Measurements from ENCODE around the gene MOV10L1. TPM values are rescaled to one million over a fixed set of nuclear protein-coding genes. Genes with fewer than 3 reads are reported as not detected.
A peak's percentile ranks its signal among the peaks of the same experiment; 100 is the strongest.
"Not testable (repeated sequence)": the region's sequence is repeated elsewhere in the genome, so short reads cannot be mapped to it uniquely, and the experiment has no call there.

Gene MOV10L1
- total RNA-seq, 1 donor from 2014 or later: 3.5 TPM

DNA sequence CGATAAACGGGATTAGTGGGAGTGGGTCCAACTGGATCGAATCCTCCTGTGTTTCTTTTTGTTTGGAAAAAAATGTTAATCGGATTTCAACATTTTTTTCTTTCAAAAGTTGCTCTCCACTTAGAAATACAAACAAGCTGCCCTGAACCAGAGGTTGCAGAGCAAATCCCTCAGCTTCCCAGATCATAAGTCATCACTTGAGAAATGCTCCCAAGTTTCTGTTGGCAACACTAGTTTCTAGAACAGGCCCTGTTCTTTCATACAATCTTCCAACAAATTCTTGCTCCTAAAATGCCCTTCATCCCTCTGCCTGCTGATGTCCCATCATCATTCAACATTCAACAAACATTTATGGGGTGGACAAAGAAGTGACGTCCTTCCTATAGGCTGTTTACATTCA lies 3.3 kb upstream of the MOV10L1 start:
- TF ChIP-seq, protein P1, sequence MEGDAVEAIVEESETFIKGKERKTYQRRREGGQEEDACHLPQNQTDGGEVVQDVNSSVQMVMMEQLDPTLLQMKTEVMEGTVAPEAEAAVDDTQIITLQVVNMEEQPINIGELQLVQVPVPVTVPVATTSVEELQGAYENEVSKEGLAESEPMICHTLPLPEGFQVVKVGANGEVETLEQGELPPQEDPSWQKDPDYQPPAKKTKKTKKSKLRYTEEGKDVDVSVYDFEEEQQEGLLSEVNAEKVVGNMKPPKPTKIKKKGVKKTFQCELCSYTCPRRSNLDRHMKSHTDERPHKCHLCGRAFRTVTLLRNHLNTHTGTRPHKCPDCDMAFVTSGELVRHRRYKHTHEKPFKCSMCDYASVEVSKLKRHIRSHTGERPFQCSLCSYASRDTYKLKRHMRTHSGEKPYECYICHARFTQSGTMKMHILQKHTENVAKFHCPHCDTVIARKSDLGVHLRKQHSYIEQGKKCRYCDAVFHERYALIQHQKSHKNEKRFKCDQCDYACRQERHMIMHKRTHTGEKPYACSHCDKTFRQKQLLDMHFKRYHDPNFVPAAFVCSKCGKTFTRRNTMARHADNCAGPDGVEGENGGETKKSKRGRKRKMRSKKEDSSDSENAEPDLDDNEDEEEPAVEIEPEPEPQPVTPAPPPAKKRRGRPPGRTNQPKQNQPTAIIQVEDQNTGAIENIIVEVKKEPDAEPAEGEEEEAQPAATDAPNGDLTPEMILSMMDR (IDR thresholded peaks at IDR 0.05; ENCODE audit: unreplicated experiment): no peak

DNA sequence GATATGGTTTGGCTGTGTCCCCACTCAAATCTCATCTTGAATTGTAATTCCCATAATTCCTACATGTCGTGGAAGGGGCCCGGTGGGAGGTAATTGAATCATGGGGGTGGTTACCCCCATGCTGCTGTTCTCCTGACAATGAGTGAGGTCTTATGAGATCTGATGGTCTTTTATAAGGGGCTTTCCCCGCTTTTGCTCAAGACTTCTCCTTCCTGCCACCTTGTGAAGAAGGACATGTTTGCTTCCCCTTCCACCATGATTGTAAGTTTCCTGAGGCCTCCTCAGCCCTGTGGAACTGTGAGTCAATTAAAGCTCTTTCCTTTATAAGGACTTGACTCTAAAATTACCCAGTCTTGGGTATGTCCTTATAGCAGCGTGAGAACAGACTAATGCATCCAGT lies 2.8 kb upstream of the MOV10L1 start:
- not testable (repeated sequence) for H3K27me3 Mint-ChIP-seq (ENCODE audit: low read depth); DNase-seq (ENCODE audit: low spot score in 2 of 2, unreplicated experiment in 2 of 2); H3K36me3 Mint-ChIP-seq; H3K4me3 Mint-ChIP-seq; H3K9me3 Mint-ChIP-seq
- Mint-ChIP-seq H3K27ac (peak overlapping the region; percentile 1), H3K4me1 (peaks cover 36% of the 10 kb centered on the region)

More for the DNA sequence above, 3.3 kb upstream of the MOV10L1 start:
- Mint-ChIP-seq H3K27me3 (ENCODE audit: low read depth) (peaks cover 3% of the 10 kb centered on the region), H3K4me3 (no peak overlapping the region), H3K27ac (no peak overlapping the region), H3K9me3 (no peaks in the 10 kb centered on the region), H3K4me1 (peaks cover 35% of the 10 kb centered on the region), H3K36me3 (no peaks in the 10 kb centered on the region)
- no peak for DNase-seq (ENCODE audit: low spot score in 2 of 2, unreplicated experiment in 2 of 2)

DNA sequence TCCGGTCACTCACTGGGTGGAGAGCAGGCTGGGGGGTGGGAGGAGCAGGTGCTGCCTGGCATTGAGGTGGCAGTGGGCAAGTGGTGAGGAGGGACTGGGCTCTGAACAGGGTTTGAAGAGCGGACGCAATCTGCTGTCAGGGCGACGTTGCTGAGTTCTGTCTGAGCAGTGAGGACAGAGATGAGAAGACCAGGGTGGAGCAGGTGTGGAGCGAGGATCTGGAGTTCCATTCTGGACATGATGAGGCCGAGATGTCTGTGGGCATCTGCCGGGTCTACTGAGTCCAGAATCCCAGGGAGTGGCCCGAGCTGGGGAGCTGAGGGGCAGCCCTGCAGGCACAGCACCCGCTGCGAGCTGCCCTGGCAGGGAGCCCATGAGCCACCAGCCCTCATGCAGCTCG lies 2.2 kb upstream of the MOV10L1 start:
- Mint-ChIP-seq H3K4me3 (no peak overlapping the region), H3K27ac (no peak overlapping the region)

DNA sequence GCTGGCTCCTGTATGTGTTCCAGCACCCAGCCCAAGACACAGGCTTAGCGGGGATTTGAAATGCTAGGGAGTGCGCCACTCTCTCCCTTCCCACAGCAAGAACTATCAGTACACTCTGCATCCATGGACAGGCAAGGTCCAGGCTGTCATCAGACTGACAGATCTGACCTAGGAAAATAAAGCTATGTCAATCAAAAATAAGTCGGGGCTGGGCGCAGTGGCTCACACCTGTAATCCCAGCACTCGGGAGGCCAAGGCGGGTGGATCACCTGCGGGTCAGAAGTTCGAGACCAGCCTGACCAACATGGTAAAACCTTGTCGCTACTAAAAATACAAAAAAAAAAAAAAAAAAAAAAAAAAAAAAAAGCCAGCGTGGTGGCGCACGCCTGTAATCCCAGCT lies 1.7 kb upstream of the MOV10L1 start:
- peaks cover 34% of the 10 kb centered on the region for H3K4me1 Mint-ChIP-seq
- TF ChIP-seq, protein P1 (IDR thresholded peaks at IDR 0.05; ENCODE audit: unreplicated experiment): no peak
- no peaks in the 10 kb centered on the region for H3K36me3 Mint-ChIP-seq
- H3K4me3 Mint-ChIP-seq: no peak overlapping the region
- DNase-seq (ENCODE audit: low spot score in 2 of 2, unreplicated experiment in 2 of 2): no peak
- no peak overlapping the region for H3K27ac Mint-ChIP-seq
- H3K9me3 Mint-ChIP-seq: no peaks in the 10 kb centered on the region
- H3K27me3 Mint-ChIP-seq (ENCODE audit: low read depth): peaks cover 3% of the 10 kb centered on the region

More for the DNA sequence above, 2.2 kb upstream of the MOV10L1 start:
- TF ChIP-seq, protein P1 (IDR thresholded peaks at IDR 0.05; ENCODE audit: unreplicated experiment): no peak
- H3K27me3 Mint-ChIP-seq (ENCODE audit: low read depth): peaks cover 3% of the 10 kb centered on the region
- no peak for DNase-seq (ENCODE audit: low spot score in 2 of 2, unreplicated experiment in 2 of 2)
- no peaks in the 10 kb centered on the region for H3K9me3 Mint-ChIP-seq
- peaks cover 39% of the 10 kb centered on the region for H3K4me1 Mint-ChIP-seq
- no peaks in the 10 kb centered on the region for H3K36me3 Mint-ChIP-seq

DNA sequence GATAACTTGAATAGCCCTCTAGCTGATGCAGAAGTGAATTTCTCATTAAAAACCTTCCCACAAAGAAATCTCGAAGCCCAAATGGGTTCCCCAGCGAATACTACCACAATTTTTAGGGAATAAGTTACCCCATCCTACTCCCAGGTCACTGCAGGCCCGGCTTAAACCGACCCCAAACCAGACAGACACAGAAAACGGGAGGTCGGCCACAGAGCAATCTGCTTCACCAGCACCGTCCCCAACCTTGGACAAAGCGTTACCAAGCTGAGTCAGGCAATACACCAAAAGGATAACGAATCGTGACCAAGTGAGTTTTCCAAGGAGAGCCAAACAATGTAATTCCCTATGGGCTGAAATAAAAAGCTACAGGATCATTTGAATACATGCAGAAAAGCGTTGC lies 575 bp upstream of the MOV10L1 start:
- peaks cover 26% of the 10 kb centered on the region for H3K4me1 Mint-ChIP-seq
- no peak for DNase-seq (ENCODE audit: low spot score in 2 of 2, unreplicated experiment in 2 of 2)
- no peaks in the 10 kb centered on the region for H3K36me3 Mint-ChIP-seq
- no peak overlapping the region for H3K4me3 Mint-ChIP-seq
- no peaks in the 10 kb centered on the region for H3K9me3 Mint-ChIP-seq
- TF ChIP-seq, protein P1 (IDR thresholded peaks at IDR 0.05; ENCODE audit: unreplicated experiment): no peak
- H3K27me3 Mint-ChIP-seq (ENCODE audit: low read depth): peaks cover 3% of the 10 kb centered on the region
- no peak overlapping the region for H3K27ac Mint-ChIP-seq

DNA sequence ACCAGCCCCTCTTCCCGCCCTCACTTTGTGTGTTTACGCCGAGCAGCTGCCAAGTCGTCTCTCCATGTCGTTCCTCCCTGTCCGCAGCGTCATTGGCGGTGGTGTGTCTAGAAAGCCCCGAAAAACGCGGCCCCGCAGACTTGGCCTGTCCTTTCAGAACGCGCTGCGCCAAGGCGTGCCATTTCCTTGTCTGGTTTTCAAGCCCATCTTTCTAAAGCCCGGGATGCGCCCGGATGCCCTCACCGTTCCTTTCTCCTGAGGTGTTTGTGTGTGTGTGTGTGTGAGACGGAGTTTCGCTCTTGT lies 557 bp downstream of the MOV10L1 start:
- TF ChIP-seq, protein P1 (IDR thresholded peaks at IDR 0.05; ENCODE audit: unreplicated experiment): no peak
- Mint-ChIP-seq H3K4me1 (peaks cover 16% of the 10 kb centered on the region), H3K27me3 (ENCODE audit: low read depth) (peaks cover 3% of the 10 kb centered on the region), H3K36me3 (no peaks in the 10 kb centered on the region), H3K4me3 (no peak overlapping the region), H3K9me3 (no peaks in the 10 kb centered on the region), H3K27ac (no peak overlapping the region)
- DNase-seq (ENCODE audit: low spot score in 2 of 2, unreplicated experiment in 2 of 2): no peak

All from mesothelial cell of epicardium (in vitro differentiated cells).